ENCODE results near the gene SLC4A5.
"Not testable (repeated sequence)": the region's sequence is repeated elsewhere in the genome, so short reads cannot be mapped to it uniquely, and the experiment has no call there.

SLC4A5 gene

DNA sequence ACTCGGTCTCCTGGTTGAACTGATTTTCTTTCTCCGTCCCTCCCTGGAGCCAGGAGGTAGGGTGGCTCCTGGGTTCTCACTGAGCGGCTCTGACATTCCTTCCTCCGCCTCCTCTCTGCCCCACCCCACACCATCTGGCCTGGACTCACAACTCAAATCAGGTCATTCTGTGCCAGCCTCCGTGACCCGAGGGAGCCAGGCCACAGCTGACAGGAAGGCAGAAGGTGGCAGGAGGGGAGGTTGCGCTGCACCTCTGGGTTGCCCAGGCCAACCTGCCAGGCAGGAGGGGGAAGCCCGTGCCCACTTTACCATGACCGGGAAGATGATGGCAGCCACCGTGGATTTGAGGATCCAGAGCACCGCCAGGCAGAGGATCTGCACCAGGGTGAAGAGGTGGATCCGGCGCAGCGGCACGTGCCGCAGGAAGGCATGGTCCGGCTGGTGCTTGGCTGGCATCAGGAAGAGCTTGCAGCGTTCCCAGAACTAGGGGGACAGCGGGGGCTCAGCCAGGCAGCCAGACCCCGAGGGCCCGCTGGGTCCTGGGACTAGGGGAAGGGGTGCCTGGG is 116.5 kb downstream of the SLC4A5 start:
- no peak for DNase-seq

DNA sequence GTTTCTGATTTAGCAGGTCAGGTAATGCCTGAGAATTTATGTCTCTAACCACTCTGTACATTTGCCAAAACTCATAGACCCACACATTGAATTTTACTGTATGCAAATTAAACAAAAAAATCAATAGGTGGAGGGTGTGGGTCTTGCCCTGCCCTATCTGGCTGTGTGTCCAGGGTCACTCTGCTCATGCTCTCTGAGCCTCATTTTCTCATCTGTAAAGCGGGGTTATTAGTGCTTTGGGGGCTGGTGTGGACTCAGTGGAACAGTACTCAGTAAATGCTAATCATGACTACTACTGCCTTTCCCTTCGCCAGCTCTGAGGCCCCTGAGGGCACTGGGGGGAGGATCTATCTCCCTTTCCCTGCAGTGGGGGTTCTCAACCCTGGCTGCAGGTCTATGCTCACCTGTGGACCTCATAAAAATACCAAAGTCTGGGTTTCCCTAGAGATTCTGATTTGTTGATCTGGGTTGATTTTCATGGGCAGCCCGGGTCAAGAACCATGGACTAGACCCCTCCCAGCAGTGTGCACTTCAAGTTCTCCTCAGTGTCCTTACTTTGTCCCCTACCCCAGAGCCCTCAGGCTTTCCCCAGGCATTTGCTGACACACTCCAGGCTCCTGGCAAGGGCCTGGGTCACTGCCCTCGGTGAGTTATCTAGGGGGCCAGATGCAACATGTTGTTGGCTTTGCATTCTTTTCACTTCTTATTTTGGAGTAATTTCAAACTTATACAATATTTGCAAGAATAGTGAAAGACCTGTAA is 117.3 kb downstream of the SLC4A5 start:
- DNase-seq = no peak

DNA sequence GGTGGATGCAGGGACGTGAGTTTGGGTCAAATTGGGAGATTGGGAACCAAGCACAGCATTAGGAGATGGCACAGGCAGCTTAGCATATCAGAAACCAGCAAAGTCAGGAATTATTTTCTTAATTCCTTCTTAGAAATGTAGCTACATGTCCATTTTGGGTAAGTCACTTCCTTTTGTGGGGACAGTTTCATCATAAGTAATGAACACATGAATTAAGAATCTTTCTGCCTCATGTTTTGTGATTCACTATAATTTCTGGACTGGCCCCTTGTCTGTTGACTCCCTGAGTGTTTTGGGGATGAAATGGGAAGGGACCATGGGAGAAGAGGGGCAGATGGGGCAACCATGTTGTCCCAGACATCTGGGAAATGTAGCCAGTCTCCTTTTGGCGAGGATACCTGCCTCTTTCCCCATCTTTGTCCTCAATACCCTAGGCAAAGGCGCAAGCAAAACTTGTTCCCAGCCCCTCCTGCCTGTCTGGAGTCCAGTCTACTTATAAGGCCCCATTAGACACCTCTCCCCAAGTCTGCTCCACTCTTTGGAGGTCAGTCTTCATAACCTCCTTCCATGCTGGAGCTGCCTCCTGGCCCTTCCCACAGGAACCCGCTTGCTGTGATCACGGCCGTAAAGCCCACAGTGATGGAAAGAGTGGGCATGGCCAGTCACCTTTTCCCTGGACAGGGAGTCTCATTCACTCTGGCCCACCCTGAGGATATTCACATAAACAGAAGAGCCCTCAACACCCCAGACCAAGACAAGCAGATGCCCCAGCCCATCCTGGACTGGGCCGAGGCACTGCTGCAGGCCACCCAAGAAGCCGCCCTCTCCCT is 119.1 kb downstream of the SLC4A5 start:
- DNase-seq = no peak

DNA sequence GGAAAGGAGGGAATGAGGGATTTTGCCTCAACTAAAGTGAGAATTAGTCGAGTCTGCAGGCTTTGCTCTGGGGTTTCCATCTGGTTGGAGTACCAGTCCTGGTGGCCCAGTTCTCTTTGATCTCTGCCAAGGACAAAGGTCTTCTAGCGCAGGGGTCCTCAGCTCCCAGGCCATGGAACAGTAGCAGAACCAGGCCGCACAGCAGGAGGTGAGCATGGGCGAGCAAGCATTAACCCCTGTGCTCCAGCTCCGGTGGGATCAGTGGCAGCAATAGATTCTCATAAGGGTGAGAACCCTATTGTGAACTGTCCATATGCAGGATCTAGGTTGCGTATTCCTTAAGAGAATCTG is 120.9 kb downstream of the SLC4A5 start:
- no peak for DNase-seq

DNA sequence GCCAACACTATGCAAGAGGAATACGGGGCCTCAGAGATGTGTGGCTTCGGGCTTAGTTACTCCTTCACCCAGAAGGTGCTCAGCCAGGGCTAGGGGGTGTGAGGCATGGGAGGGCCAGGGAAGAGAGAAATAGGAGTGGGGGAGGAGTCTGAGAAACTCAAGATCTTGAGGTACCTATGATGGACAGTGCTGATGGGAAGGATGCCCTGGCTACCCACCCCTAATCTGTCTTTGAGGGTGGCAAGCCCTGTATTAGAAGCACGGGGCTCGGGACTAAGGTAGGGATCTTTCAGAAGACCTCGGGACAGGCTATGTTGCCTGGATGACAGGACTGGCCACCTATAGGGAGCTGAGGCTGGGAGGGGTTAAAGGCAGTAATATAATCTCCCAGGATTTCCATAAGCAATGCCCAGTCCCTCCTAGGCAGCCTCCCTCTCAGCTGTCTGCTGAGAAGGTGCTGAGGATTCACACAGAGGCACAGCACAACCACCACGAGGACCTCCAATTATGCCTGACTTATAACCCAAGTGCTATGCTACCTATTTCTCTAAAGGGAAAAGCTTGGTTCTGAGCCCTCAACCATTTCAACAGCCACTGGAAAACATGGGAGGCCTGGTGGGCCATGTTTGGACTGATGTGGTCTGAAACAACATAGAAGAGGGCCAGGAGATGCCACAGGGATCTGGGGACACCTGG is 121.5 kb downstream of the SLC4A5 start:
- DNase-seq = no peak

DNA sequence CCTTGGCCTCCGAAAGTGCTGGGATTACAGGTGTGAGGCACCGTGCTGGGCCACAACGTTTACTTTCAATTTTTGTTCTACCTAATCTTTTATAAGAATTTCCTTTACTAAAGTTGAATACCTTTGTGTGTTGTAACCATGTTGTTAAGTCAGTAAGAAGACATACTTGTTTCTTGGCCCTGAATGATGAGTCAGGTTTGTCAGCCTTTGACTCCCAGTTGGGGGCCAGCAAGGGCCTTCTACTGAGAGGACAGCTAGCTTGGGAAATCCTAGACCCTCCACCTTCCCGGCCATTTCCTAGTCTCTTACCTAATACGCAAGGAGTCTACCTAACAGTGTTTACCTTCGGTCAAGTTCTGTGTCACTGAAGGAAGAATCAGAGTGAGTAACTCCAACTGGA is 122.1 kb downstream of the SLC4A5 start:
- DNase-seq = no peak

DNA sequence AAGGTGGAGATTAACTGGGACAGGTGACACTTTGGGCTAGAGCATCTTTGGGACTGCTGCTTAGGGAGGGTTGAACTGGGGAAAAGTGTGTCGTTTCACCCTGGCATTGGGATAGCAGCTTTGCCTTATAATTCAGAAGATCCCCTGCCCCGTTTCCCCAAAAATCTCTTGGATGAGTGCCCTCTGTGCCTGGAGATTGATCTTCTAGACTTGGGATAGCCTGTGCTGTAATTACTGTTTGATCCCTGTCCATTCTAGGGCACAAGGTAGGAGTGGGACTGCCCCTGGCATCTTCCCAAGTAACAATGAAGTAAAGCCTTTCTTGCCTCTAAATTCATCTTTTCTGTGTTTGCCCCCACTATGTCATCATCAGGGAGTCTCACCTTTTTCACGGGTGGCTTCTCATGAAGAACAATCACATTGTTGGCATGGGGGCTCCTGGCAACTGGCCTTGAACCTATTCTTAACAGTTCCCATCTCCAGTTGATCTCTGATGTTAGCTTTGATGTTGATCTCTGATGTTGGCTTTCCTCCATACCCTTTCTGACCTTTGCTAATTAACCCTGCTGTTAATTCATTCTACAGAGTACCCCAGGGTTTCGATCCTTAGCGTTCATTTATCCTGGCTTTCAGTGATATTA is 123.2 kb downstream of the SLC4A5 start:
- no peak for DNase-seq

DNA sequence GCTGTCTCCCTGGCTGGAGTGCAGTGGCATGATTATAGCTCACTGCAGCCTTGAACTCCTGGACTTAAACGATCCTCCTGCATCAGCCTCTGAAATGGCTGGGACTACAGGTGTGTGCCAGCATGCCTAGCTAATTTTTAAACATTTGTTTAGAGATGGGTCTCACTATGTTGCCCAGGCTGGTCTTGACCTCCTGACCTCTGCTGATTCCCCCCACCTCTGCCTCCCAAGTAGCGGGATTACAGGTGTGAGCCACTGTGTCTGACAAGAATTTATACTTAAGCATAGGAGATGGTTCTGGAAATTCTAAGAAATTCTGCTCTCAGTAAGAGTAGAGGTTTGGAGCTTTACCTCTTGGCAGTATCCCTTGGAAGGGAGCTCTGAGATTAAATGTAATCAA is 126.6 kb downstream of the SLC4A5 start:
- DNase-seq = no peak

DNA sequence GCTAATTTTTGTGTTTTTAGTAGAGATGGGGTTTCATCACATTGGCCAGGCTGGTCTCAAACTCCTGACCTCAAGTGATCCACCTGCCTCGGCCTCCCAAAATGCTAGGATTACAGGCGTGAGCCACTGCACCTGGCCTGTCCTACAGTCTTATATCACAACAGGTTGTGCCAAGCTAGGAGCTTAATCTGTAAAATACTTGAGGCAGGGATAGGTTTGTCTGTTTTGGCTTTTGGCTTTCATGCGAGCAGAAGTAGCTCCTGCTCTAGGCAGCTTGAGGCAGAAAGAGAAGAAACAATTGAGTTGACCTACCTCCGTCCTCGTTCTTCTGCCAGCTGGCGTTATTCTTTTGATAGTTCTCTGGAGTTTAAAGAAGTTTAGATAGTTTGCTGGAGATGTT is 127.4 kb downstream of the SLC4A5 start:
- not testable (repeated sequence) for DNase-seq

DNA sequence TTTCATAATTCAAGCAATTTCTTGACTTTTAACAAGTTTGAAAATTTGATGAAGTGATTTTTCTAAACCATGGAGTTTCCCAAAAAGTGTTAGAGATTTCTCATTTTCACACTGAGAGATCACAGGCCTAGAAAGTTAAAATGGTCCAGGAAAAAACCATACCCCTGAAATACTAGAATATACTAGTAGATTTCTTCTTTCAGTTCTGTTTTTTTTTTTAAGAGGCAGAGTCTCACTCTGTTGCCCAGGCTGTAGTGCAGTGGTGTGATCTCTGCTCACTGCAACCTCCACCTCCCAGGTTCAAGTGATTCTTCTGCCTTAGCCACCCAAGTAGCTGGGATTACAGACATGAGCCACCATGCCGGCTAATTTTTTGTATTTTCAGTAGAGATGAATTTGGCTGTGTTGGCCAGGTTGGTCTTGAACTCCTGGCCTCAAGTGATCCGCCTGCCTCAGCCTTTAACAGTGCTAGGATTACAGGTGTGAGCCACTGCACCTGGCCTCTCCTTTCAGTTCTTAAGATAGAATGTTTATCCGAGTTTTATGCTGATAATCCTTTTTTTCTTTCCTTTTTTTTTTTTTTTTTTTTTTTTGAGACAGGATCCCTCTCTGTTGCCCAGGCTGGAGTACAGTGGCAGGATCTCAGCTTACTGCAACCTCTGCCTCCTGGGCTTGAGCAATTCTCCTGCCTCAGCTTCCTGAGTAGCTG is 130.4 kb downstream of the SLC4A5 start:
- DNase-seq = no peak

DNA sequence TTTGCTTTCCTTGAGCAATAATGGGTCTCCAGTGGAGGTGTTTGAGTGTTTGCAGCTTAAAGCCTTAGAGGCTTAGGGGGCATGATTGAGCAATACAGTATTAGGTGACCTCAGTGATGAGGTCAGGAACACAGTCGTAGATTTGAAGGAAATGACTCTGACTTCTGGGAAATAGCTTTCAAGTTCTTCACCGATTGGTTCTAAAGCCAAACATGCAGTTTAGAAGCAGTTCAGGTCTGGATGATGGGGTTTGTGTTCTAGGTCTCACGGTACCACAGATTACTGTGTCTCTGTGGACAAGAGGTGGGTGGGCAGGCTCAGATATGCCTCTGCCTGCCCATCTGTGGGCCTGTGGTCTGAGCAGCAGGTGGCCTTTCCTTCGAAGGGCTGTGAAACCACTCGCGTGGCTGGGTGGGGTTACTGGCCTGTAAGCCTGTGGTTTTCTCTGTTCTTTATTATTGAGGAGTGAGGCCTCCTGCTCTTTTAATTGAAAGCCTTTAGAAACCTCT is 137.0 kb downstream of the SLC4A5 start:
- DNase-seq = no peak

DNA sequence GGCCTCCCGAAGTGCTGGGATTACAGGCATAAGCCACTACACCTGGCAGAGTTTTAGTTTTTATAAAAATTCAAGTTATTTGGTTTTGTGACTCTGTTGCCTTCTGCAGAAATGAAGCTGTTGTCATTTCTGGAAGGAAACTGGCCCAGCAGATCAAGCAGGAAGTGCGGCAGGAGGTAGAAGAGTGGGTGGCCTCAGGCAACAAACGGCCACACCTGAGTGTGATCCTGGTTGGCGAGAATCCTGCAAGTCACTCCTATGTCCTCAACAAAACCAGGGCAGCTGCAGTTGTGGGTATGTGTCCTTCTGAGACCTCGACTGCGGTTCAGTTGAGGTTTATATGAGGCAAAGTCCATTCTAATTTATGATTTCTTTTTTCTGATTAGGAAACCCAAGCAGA is 137.6 kb downstream of the SLC4A5 start:
- no peak for DNase-seq

DNA sequence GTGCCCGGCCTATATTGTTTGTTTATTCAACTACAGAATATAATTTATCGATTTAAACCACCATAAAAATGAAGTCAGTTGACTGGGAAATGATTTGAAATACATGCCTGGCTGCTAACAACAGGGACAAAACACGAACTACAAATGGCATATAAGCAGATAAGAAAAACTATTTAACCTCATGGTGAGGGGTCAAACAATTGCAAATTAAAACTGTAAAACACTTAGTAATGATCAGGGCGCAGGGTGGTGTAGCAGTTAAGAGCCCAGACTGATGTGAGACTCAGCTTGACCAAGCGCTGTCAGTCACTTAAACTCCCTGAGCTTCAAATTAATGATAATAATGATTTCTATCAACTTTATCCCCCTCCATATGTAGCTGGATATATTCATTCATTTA is 138.1 kb downstream of the SLC4A5 start:
- DNase-seq = no peak

DNA sequence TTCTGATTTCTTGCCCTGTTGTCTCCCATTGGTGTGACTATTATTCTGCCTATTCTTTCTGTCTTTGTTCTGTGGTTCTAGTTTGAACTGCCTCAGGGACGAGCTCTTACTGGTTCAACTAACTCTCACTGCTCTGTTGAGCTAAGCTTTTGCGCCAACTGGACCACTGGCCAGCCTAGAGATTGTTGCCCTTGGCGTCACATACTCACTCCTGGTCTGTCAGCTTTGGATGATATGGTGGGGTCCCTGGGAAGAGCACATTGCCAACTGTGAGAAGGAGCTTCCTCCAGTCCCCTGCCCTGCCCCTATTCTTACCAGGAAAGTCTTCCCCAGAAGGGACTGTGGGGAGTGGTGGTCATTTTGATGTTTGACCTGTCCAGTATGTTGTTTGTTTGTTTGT is 138.8 kb downstream of the SLC4A5 start:
- no peak for DNase-seq

DNA sequence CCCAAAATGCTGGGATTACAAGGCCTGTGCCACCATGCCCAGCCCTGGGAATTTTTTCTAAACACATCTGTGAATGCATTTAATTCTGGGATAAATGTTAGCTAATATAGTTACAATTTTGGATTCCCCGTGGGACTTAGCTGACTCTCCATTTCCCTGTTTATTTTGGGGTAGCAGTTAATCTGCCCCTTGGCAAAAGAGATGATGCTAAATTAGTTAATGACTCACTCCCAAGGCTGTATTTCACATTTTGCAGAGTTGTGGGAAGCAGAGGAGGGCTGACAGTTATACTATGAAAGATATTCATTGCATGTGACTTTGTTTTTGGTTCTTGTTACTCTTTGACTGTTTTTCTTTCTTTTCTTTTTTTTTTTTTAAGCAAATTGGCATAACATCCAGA is 141.6 kb downstream of the SLC4A5 start:
- DNase-seq = no peak

DNA sequence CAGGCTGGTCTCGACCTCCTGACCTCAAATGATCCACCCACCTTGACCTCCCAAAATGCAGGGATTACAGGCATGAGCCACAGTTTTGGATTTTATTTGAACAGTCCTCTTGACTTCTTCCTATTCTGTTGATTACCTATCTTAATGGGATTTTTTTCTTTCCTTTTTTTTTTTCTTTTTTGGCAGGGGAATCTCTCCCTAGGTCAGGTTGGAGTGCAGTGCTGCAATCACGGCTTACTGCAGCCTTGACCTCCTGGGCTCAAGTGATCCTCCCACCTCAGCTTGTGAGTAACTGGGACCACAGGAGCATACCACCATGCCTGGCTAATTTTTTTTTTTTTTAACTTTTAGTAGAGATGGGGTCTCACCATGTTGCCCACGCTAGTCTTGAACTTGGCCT is 142.0 kb downstream of the SLC4A5 start:
- no peak for DNase-seq

DNA sequence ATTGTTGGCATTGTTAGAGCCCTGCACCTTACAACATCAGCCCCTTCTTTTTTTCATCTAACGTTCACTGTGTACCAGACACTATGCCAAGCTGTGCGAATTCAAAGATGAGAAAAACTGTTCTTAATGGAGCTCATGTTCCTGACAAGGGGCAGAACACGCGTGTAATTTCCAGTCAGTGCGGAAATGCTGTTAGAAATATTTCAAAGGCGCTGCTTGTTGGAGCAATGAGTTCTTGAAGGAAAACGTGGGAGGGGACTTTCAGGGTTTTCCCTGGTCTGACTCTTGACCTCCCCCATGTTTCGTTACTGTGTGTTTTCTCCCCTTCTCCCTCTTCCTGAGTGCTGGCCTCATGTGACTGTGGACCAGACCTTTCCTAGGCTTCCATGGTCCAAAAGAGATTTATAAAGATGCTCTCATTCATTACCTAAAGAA is 143.3 kb downstream of the SLC4A5 start:
- no peak for DNase-seq

DNA sequence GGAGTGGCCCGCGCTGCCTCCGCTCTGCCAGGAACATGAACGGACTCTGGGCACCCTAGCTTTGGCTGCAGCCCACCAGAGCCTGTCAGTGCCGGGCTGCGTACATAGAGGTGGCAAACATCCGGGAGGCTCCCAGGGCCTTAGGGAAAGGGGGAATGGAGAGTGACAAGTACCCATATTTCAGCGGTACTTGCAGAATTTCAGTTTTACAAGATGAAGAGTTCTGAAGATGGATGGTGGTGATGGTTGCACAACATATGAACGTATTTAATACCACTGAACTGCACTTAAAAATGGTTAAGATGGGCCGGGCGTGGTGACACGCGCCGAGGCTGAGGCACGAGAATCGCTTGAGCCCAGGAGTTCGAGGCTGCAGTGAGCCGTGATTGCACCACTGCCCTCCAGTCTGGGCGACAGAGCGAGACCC is 143.9 kb downstream of the SLC4A5 start:
- no peak for DNase-seq

DNA sequence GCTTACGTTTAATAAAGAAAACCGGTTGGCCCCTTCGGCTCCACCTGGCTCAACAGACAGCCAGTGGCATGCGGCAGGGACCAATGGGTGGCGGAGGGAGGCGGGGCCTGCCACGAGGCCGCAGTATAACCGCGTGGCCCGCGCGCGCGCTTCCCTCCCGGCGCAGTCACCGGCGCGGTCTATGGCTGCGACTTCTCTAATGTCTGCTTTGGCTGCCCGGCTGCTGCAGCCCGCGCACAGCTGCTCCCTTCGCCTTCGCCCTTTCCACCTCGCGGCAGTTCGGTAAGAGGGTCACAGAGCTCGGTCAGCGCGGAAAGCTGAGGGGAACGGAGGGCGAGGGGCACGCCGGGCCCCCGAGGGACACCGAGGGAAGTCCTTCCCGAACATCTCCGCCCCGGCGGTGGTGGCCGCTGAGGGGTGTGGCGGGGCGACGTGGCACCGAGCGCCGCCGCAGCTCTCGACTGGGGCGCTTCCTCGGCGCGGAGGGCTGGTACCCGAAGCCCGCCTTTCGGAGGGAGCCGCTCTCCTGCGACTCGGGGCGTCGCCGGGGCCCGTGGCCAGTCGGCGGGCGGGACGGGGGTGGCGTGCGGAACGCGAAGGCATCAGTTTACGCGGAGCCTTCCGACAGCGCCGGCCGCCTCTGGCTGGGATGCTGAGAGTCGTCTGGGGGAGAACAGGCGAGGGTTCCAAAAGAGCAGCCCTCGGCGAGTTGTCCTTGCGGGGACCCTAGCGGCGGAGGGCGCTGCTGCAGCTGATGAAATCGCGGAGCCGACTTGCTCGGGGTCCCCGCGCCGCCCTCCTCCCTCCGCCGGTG is 144.5 kb downstream of the SLC4A5 start, which contains the start of gene MTHFD2:
TSS of gene MTHFD2 (plus strand) at position 155 of the 814 bp plus-strand sequence. CDS start at position 182, 27 bp downstream.
- DNase-seq = peak; percentile 89

DNA sequence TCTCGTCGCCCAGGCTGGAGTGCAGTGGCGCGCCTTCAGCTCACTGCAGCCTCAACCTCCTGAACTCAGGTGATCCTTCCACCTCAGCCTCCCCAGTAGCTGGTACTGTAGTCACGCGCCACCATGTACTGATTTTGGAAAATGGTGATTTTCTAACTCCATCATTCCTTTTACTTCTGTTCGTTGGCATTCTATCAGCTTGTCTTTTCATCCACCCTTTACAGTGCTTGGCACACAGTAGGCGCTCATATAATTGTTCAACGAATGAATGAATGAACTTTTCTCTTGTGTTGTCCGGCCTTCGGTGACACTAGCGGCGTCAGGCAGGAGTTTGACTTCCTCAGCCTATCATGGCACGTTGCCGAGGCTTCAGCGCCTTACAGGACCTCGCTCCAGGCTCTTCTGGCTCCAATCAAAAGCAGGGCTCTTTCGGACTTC is 145.2 kb downstream of the SLC4A5 start:
- DNase-seq = no peak

DNA sequence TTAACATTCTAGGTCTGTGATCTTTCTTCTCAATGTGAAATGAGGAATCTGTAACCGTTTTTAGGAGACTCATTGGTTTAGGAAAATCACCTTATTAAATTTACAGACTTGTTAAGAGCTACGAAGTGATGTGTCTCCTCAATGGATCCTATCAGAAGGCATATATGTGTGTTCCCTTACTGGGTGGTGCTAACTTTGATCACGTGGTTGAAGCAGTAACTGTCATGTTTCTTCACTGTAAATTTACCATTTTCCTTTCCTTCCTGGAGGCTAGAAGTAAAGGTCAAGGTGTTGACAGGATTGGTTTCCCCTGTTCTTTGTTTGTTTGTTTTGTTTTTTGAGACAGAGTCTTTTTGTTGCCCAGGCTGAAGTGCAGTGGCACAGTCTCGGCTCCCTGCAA is 146.2 kb downstream of the SLC4A5 start:
- no peak for DNase-seq

Measured in 8988T (cell line).